ENCODE data around the gene BLOC1S4. TPM values are rescaled to one million over a fixed set of nuclear protein-coding genes. Genes with fewer than 3 reads are reported as not detected.

BLOC1S4 gene
- total RNA-seq, 1 experiment from 2014 or later: 10.6 TPM

DNA sequence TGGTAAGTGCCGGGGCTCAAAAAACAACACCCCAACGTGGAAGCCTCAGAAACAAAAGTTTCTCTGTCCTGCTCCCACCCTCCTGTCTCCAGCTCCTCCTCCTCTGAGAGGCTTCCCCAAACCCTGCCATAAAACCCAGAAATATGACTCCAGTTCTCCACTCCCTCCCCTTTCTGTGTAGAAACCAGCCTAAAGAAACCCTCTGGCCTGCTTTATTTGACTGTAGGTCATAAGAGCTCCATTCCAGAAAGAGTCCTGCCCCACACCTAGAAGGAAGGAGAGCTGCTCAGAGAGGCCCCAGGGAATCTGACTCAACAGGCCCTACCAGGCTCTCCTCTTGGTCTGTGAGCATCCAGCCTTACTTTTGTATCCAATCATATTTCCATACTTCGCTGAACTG, 23.2 kb upstream of the BLOC1S4 start:
- Mint-ChIP-seq H3K36me3 (ENCODE audit: insufficient read depth, unreplicated experiment) (no peaks in the 10 kb centered on the region), H3K4me3 (ENCODE audit: unreplicated experiment) (no peak overlapping the region), H3K9me3 (ENCODE audit: unreplicated experiment) (no peaks in the 10 kb centered on the region), H3K4me1 (ENCODE audit: insufficient read depth, unreplicated experiment) (peaks cover 40% of the 10 kb centered on the region), H3K27ac (ENCODE audit: low read depth, unreplicated experiment) (peak overlapping the region; percentile 60), H3K27me3 (ENCODE audit: insufficient read depth, unreplicated experiment) (no peaks in the 10 kb centered on the region)
- ChIA-PET POLR2A (interaction anchor here (5.9 kb wide), 1 partner anchor 18 kb away, joined by 79 read pairs; a partner anchor contains a TSS), CTCF (interaction anchor here (0.8 to 1.5 kb wide), 2 partner anchors 18 to 378 kb away, joined by 4 to 7 read pairs; a partner anchor contains a TSS)
- intact Hi-C loops (cut with micrococcal nuclease): no loop called here
- TF ChIP-seq, protein P1, sequence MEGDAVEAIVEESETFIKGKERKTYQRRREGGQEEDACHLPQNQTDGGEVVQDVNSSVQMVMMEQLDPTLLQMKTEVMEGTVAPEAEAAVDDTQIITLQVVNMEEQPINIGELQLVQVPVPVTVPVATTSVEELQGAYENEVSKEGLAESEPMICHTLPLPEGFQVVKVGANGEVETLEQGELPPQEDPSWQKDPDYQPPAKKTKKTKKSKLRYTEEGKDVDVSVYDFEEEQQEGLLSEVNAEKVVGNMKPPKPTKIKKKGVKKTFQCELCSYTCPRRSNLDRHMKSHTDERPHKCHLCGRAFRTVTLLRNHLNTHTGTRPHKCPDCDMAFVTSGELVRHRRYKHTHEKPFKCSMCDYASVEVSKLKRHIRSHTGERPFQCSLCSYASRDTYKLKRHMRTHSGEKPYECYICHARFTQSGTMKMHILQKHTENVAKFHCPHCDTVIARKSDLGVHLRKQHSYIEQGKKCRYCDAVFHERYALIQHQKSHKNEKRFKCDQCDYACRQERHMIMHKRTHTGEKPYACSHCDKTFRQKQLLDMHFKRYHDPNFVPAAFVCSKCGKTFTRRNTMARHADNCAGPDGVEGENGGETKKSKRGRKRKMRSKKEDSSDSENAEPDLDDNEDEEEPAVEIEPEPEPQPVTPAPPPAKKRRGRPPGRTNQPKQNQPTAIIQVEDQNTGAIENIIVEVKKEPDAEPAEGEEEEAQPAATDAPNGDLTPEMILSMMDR (IDR thresholded peaks at IDR 0.05; ENCODE audit: unreplicated experiment): no peak
- peak; percentile 13 for DNase-seq (ENCODE audit: unreplicated experiment)
- no TSS peak for BruUV-seq (replicated peaks)

DNA sequence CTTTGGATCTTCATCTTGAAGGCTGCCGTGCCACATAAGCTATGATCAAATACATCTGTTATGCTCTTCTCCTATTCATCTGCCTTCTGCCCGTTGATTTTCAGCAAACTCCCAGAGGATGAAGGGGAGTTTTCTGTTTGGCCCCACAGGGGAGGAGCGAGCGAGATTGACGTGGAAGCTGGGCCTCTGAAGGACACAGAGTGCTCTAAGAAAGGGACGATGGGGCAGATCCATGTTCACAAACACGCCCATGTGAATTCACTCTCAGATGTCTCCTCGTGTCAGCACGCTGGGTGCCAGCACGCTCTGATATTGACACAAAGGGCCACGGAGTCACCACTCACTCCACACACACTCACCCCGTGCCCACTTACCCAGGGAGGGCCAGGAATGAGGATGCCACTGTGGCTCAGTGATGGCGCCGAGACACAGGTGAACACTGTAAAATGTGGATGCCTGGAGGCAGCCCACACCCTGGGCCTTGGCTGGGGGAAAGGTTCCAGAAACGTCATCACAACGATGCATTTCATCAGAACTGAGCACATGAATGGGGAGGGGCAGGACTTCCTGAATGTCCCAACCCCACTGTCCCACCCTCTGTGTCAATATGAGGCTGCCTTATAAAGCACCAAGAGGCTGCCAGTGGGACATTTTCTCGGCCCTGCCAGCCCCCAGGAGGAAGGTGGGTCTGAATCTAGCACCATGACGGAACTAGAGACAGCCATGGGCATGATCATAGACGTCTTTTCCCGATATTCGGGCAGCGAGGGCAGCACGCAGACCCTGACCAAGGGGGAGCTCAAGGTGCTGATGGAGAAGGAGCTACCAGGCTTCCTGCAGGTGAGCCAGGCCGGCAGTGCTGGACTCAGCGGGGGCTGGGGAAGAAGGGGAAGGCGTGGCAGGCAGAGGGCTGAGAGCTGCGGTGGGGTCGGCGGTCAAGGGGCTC, 22.5 kb upstream of the BLOC1S4 start, which contains the start of gene S100P:
TSS of gene S100P (plus strand) at position 648 of the 946 bp plus-strand sequence. CDS start at position 703, 55 bp downstream.
- peak; percentile 44 for DNase-seq (ENCODE audit: unreplicated experiment)
- ChIA-PET POLR2A (interaction anchor here (0.6 to 5.9 kb wide), 5 partner anchors 15 to 1465 kb away, joined by 3 to 79 read pairs (median 23); partner anchors contain the start of genes ABLIM2, MRFAP1 and MRFAP1L1), CTCF (interaction anchor here (0.8 to 1.5 kb wide), 3 partner anchors 19 to 377 kb away, joined by 4 to 7 read pairs (median 5); a partner anchor contains a TSS)
- peaks cover 46% of the 10 kb centered on the region for H3K4me1 Mint-ChIP-seq (ENCODE audit: insufficient read depth, unreplicated experiment)
- peak within 1 kb of the TSS; percentile 35 for H3K4me3 Mint-ChIP-seq (ENCODE audit: unreplicated experiment)
- H3K36me3 Mint-ChIP-seq (ENCODE audit: insufficient read depth, unreplicated experiment): peaks cover 6% of the 10 kb centered on the region
- intact Hi-C loops (cut with micrococcal nuclease): loop anchor here (2.0 kb wide), 1 partner anchor 19 kb away; a partner anchor contains a TSS
- BruUV-seq (replicated peaks): TSS peak; percentile 71
- TF ChIP-seq, protein P1 (IDR thresholded peaks at IDR 0.05; ENCODE audit: unreplicated experiment): no peak
- H3K27ac Mint-ChIP-seq (ENCODE audit: low read depth, unreplicated experiment): peak within 1 kb of the TSS; percentile 61
- no peaks in the 10 kb centered on the region for H3K9me3 Mint-ChIP-seq (ENCODE audit: unreplicated experiment)
- H3K27me3 Mint-ChIP-seq (ENCODE audit: insufficient read depth, unreplicated experiment): no peaks in the 10 kb centered on the region

DNA sequence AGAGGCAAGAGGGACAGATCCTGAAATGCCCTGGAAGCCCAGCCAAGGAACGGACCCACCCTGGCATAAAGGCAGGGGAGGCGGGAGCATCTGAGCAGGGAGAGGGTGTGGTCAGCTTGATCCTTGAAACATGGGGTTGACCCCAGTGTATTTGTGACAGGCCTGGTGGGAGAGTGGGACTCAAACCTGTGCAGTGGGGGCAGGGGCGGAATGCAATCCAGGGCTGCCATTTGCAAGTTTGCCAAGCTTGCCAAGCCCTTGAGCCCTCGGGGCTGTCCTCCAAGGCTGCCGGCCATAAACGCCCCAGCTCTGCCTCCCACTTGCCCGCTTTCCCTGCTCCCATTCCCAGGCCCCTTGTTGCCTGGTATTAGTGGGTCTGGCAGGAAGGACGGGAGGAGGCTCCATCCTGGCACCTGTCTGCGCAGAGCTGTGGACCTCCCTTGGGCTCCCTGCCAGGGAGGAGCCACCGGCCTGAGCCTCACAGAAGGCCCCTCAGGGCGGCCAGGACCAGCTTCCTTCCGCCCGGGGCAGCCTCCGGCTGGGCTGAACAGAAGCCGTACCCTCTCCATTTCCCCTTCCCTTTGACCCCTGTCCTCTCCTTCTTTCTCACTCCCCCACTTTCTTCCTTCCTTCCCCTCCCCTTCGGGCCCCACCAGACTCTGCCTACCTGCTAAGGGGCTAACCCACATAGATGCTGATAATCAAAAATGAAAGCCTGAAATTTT, 21.6 kb upstream of the BLOC1S4 start:
- H3K36me3 Mint-ChIP-seq (ENCODE audit: insufficient read depth, unreplicated experiment): peaks cover 7% of the 10 kb centered on the region
- H3K4me1 Mint-ChIP-seq (ENCODE audit: insufficient read depth, unreplicated experiment): peaks cover 46% of the 10 kb centered on the region
- CTCF ChIA-PET: interaction anchor here (1.0 kb wide), 1 partner anchor 19 kb away, joined by 5 read pairs; no protein-coding TSS in a partner anchor
- DNase-seq (ENCODE audit: unreplicated experiment): no peak
- H3K27me3 Mint-ChIP-seq (ENCODE audit: insufficient read depth, unreplicated experiment): no peaks in the 10 kb centered on the region
- no peaks in the 10 kb centered on the region for H3K9me3 Mint-ChIP-seq (ENCODE audit: unreplicated experiment)
- intact Hi-C loops (cut with micrococcal nuclease): loop anchor here (2.0 kb wide), 1 partner anchor 20 kb away; a partner anchor contains a TSS
- POLR2A ChIA-PET: interaction anchor here (0.6 to 5.9 kb wide), 5 partner anchors 14 to 1464 kb away, joined by 3 to 79 read pairs (median 23); partner anchors contain the start of genes ABLIM2, MRFAP1 and MRFAP1L1
- peak overlapping the region; percentile 35 for H3K4me3 Mint-ChIP-seq (ENCODE audit: unreplicated experiment)
- TSS peak; percentile 68 for BruUV-seq (replicated peaks)
- peak overlapping the region; percentile 61 for H3K27ac Mint-ChIP-seq (ENCODE audit: low read depth, unreplicated experiment)
- TF ChIP-seq, protein P1 (IDR thresholded peaks at IDR 0.05; ENCODE audit: unreplicated experiment): no peak

Data from MCF 10A (cell line).